GM19023 (cell line): Measurements from ENCODE around the gene RBM20.

Experiments
- ATAC-seq: cut with Tn5 transposase; IDR thresholded peaks from one replicate; pipeline ENCODE4 v1.9.1; 2021; ENCODE audit warnings: mild to moderate bottlenecking, moderate library complexity; ENCODE audit not compliant: unreplicated experiment

RBM20 gene

DNA sequence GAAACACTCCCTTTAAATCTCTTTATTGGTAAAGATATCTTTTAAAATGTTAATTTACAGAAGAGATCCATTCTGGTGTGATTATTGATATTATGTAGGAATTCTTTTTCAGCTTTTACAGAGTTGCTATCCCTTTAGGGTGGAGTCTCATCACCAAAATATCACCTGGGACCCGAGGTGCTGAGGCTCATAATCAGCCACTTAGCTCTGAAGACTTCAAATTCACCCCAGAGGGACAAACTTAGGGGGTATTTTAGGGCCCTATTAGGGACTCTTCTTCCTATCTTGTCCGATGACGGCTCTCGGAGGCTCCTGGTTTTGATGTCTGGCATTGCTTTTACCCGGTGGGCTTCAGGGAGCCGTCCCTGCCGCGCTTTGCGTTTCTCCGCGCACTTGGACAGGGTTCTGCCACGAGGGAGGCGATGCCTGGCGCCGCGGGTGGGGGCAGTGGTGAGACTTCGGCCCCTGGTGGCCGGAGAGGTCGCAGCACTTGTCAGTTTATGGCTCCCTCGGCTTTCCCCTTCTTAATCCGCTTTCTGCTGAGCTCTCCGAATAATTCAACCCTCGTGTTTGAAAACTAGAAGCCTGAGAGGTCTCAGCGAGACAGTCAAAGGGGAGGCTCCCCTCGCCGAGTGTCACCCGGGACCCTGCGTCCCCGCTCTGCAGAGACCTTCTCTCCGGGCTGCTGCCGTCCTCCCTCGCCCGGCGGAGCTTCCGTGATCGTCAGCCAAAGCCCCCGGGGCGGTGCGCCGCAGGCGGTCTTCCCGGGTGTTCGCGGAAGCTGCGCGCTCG lies 27.8 kb downstream of the RBM20 start:
- peak; percentile 99 for ATAC-seq

DNA sequence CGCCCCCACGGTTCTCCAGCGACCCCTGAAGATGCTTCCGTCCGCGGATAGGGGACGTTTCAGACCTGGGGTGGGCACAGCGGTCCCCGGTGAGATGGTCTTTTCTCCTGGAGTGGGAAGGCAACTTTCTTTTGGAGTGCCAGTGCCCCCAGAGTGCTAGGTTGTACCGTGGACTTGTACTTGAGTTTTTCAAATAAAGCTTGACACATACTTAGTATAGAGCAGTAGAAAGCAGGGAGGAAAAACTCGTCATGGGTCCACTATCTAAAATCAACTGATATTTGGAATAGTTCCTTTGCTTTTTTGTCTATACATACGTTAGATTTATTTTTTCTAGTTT lies 28.4 kb downstream of the RBM20 start:
- peak; percentile 39 for ATAC-seq

DNA sequence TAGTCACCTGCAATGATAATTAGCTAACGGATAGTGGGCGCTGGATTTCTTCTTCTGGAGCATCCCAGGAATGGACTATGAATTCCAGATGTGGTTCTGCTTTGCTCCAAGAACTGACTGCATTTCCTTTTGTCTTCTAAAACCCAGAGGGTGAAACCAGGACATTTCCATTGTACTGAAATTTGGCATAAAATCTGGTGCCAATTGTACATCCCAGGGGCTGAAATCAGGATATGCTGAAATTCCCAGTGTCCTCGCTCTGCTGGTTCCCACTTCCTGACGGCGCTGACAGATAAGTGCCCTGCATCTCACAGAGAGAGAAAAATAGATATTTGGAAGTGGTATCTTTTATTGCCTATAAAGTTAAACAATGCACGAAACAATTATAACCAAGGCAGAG lies 31.9 kb downstream of the RBM20 start:
- ATAC-seq = no peak

DNA sequence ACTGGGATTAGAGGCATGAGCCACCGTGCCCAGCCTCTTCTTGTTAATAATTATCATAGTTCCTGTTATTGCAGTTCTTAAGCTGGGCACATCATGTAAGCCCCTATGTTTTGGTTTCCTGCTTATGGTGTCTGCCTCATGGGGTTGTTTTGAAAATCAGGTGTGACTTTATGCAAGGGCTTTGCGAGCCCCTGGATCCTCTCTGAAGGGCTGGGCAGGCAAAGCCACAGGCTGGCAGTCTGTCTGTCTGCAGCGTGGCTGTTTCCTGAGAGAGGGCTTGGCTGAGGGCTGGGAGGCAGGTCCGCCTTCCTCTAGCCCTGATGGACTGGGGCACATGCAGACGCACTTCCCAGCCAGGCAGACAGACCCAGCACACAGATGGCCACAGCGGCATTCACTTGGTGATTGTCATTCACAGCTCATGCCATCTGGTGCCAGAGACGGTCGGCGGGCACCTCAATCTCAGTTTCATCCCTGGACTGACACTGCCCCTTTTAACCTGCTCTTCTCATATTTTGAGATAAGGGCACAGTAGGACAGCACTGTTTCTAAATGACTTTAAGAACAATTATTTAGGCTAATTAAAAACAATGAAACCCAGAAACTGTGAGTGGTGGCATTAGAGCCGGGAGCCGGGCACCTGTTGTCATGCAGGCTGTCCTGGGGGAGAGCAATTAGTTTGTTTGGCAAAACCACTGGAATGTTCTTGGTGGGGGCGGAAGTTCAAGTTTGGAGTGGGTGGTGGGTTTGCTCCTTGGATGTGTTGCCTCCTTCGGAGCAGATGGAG lies 35.5 kb downstream of the RBM20 start:
- no peak for ATAC-seq

DNA sequence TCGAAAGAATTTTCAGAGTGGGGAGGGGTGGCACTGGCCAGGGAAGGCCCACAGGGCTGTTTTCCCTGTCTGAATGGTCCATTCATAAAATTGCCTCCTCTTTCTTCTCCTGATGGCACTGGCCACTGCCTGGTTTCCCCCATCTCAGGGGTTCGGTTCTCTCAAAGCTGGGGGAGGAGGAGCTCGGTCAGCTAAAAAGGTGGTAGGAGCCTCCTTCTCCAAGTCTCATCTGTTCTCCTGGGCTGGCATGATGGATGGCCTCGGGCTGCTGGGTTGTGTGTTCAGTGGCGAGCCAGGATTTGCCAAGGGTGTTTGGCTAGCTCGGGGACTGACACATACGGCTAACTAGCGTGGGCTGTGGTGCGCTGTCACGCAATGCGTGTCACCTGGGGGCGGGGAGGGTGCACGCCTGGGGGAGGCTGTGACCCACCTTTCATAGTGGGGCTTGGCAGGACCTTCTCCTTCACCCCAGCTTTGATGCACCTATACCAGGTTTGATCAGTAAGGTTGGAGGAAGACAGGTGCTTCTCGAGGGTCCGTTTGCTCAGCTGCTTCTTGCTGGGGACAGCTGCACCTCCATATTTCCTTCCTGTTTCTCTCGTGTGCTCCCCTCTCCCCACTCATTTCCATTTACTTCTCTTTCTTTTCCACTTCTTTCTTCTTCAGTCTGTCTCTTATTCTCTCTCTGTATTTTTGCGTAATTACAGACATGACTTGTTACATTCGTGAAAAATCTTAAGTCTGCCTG lies 36.3 kb downstream of the RBM20 start:
- no peak for ATAC-seq

DNA sequence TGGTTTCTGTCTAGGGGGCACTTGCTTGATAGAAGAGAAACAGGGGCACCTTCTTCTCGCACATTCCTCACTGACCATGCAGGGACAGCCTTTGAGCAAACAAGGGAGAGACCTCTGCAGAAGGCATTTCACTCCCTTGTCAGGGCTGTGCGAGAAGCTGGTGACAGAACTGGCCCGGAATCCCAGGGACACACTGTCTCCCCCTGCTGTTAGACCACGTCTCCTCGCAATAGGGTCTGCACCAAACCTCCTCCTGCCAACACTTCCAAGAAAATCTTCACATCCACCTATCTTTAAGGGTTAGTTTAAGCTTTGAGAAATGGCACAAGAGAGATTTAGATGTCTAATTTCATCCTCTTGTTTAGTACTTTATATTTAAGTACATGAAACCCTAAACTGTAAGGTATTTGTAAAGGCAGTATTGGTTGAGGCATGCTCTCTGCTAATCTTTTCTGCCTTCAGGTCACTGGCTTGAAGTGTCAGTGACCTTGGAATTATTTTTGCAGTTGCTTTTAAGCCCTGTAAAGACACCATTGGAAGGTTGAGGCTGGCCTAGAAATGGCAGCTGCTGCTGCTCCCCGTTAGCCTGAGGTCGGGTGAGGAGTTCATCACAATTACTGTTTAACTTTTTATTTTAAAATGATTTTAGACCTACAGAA lies 37.0 kb downstream of the RBM20 start:
- no peak for ATAC-seq

DNA sequence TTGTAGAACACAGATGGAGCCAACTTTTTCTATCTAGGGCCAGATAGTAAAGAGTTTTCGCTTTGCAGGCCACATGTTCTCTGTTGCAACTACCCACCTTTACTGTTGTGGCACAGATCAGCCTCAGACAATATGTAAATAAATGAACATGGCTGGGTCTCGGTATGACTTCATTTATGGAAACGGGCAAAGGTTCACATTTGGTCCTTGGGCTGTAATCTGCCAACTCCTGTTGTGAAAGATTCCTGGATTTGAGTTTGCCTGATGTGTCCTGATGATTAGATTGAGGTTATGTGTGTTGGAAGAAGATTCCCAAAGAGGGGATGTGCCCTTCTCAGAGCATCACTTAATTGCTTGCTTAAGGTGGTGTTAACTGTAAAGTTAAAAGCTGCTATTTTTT lies 38.2 kb downstream of the RBM20 start:
- no peak for ATAC-seq

DNA sequence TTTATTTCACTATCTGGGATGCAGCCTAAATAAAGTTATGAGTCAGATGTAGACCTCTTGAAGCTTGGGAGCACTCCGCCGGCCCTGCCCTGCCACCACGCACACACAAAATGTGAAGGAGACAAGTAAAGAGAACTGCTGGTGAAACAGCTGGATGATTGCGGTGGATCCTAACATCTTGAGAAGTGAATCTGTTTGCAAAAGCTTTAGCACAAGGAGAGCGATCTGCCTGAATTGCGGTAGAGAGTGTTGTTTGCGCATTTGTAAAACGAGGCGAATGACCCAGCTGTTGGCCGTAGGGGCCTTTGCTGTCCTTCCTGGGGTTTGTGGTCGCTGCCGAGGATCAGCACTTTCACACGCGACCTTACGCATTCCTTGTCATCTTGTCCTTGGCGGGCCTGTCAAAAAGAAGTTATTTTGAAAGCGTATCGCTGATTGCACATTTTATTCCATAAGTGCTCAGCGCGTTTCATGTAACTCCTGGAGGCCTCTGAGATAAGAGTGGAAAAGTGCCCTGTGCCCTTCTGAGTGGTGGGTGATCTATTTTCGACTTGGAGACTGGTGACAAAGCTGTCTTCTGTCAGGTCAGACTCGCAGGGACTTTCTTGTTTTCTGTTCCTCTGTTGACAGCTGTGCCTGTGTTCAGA lies 40.8 kb downstream of the RBM20 start:
- no peak for ATAC-seq

DNA sequence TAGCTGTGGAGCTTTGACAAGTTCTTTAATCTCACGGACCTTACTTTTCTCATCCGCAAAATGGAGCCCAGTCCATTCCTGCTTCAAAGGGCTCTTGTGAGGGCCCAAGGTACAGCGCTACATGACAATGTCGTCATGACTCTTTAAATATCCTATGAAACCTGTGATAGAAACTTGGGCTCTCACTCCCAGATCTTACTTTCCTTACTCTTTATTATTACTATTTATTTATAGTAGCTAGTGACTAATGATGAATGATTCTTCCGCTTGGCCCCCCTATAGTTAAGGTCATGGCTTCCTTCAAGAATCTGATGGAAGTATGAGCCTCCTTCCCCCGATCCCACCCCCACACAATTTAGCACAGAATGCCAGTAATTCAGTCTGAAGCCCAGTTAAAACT lies 41.9 kb downstream of the RBM20 start:
- no peak for ATAC-seq

DNA sequence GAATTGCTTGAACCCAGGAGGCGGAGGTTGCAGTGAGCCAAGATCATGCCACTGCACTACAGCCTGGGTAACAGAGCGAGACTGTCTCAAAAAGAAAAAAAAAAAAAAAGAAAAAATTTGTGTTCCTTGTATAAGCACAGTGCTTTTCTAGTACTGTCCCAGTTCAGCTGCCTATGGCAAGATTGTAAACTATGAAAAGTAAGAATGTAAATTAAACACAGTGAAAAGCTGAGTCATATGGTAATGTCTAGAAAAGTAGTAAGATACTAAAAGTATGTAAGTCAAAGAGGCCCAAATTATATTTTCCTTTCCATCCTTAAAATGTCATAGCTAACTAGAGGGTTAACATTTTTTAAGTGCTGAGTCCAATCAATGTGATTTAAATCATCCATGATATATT lies 42.8 kb downstream of the RBM20 start:
- no peak for ATAC-seq

DNA sequence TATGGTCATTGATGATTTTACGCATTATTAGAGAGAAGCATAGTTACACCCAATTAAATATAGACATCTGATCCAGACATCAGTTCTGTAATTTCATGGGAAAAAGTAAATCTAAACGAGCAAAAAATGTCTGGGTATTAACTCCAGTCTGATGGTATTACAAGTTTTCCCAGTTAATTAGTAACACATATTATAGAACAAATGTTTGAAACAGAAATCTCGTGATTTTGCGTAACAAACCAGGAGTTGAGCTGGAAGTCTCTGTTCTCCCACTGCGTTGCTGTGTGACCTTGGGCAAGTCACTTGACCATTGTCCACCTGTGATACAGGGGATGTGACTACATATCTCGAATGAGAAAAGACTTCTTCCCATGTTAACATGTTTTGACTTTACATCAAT lies 43.3 kb downstream of the RBM20 start:
- ATAC-seq = no peak

DNA sequence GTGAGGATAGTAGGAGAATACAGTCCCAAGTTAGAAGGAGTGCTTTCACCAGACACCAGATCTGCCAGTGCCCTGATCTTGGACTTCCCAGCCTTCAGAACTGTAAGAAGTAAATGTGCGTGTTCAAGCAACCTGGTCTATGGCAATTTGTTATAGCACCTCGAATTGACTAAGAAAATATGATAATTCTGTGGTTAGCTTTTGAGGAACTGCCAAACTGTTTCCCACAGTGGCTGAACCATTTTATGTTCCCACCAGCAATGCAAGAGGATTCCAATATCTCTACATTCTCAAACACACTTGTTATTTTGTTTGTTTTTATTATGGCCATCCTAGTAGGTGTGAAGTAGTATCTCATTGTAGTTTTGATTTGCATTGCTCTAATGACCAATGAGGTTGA lies 47.0 kb downstream of the RBM20 start:
- no peak for ATAC-seq

DNA sequence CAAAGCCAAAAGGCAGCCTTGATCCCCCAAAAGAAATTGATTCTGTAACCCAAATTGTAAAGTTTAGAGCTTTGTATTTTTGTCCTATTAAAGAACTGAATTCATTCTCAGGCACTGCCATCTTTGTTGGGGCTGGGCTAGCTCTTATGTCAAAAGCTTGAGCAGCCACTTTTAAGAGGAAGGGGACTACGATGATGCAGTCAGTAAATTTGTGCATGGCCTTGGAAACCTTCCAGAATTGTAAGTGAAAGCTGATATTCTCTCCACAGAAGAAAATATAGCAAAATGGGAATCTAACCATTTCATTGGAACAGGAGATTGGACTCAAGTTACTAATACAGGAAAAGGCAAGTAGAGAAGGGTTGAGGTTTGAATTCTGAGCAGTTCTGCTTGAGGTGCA lies 50.1 kb downstream of the RBM20 start:
- no peak for ATAC-seq

DNA sequence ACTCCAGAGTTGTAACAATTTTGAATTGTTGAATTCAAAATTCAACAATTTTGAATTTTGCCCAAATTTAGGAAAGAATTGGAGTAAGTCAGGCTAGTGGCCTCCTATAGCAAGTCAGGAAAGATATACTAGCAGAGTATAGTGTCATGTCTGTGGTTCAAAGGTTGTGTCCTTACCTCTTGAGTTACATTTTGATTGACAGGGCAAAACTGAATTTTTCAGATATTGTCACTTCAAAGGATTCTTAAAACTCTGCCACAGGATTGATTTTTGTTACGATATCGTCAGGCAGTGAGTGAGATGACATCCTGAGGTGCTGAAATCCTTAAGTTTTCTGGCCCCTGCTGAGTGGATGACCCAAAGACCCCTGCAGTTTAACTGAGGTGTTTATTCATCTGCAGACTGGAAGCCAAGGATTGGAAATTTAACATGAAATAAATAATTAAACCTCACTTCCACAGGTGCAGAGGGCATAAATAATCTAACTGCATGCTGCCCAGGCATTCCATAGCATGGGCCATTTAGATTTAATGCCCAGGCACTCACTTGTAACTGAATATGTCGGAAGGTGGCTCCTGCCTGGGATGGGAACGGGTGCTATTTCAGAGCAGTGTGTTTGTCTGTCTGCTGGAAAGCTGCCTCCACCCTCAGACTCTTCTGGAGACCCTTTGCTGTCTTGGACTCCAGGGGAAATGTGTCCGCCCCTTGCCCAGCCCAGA lies 50.8 kb downstream of the RBM20 start:
- ATAC-seq = no peak

DNA sequence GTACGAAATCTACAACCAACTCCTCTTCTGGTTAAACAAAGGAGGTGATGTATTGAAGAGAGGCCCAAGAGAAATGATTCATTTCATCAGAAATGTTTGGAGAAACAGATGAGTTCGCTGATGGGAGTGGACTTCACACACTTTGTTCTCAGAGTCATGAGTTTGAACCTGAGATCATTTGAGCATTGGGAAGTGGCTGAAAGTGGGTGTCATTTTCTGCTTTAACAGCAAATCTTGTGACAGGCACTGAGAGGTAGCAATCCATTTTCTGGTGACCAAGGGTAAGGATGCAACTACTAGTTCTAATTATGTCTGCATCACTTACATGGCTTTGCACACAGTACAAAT lies 51.4 kb downstream of the RBM20 start:
- no peak for ATAC-seq

DNA sequence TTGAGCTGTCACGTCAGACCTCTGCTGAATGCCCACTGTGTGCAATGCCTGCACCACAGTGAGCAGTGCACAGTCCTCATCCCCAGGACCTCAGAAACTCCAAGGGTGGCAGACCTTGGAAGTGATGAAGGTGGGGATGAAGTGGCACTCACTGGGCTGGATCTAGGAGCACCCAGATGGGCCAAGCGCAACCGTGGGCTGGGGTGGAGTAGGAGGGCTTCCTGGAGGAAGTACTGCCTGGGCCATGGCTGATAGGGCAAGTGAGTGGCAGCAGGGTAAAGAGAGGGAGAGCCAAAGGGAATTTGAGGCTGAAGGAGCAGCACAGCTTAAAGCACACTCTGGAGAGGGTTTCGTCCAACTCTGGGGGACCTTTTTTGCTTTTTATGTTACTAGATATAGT lies 52.3 kb downstream of the RBM20 start:
- no peak for ATAC-seq

DNA sequence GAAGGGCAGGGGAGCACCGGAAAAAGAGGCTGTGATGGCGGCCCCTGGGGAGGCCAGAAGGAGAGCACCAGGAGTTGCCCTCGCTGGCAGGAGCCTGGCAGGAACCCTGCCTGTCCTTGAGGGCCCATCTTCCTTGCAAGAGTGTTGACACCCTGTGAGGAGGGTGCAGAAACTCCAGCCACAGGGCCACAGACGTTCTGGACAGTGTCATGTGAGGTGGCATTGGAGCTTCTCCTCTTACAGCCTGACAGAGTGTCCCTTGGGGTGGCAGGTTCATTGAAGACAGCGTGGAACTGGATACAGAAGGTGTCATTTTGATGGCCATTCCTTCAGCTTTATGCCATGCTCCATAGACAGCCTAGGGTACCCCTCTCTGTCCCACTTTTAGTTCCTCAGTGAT lies 54.2 kb downstream of the RBM20 start:
- no peak for ATAC-seq

DNA sequence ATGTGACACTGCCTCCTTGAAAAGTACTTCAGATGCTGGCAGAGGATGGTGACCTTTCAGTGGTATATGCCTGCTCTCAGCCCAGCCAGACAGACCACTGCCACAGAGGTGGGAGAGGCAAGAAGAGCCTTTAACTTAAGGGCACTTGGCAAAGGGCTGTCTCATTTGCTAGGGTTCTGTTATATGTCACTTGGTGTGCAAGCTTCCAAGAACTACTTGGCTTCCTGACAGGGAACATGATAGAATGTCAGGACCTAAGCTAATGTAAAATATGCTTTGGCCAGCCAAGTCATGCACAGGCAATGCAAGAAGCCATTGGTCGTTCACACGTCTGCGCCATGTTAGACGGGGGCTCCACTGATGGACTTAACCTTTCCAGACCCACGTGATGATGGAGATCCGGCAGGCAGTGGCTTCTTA lies 54.7 kb downstream of the RBM20 start:
- ATAC-seq = no peak

DNA sequence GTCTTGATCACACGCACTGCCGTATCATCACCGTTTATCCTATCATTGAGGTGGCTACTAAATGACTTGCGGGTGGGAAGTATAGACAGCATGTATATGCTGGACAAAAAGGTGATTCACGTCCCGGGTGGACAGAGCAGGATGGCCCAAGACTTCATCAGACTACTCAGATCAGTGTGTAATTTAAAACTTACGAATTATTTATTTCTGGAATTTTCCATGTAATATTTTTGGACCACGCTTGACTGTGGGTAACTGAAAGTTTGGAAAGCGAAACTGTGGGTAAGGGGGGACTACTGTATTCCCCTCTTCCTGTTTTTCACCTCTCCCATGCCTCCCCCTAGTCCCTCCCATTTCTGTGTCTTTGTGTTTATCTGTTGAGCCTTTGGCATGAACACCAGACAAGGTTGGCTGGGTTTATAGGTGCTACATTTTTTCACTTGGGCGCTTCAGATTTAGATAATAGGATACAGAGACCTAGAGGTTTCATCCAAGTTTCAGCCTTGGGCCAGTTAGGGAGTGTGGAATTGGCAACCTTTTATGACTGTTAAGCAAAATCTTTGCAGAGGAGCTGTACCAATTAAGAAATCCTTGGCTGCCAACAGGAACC lies 55.8 kb downstream of the RBM20 start:
- no peak for ATAC-seq
